HG03097 (cell line): ENCODE results near the gene DNAJC7.

Experiments used
- ATAC-seq: cut with Tn5 transposase; IDR thresholded peaks from one replicate; pipeline ENCODE4 v1.9.1; 2021; ENCODE audit not compliant: unreplicated experiment, low FRiP score

DNAJC7 gene, protein sequence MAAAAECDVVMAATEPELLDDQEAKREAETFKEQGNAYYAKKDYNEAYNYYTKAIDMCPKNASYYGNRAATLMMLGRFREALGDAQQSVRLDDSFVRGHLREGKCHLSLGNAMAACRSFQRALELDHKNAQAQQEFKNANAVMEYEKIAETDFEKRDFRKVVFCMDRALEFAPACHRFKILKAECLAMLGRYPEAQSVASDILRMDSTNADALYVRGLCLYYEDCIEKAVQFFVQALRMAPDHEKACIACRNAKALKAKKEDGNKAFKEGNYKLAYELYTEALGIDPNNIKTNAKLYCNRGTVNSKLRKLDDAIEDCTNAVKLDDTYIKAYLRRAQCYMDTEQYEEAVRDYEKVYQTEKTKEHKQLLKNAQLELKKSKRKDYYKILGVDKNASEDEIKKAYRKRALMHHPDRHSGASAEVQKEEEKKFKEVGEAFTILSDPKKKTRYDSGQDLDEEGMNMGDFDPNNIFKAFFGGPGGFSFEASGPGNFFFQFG

DNA sequence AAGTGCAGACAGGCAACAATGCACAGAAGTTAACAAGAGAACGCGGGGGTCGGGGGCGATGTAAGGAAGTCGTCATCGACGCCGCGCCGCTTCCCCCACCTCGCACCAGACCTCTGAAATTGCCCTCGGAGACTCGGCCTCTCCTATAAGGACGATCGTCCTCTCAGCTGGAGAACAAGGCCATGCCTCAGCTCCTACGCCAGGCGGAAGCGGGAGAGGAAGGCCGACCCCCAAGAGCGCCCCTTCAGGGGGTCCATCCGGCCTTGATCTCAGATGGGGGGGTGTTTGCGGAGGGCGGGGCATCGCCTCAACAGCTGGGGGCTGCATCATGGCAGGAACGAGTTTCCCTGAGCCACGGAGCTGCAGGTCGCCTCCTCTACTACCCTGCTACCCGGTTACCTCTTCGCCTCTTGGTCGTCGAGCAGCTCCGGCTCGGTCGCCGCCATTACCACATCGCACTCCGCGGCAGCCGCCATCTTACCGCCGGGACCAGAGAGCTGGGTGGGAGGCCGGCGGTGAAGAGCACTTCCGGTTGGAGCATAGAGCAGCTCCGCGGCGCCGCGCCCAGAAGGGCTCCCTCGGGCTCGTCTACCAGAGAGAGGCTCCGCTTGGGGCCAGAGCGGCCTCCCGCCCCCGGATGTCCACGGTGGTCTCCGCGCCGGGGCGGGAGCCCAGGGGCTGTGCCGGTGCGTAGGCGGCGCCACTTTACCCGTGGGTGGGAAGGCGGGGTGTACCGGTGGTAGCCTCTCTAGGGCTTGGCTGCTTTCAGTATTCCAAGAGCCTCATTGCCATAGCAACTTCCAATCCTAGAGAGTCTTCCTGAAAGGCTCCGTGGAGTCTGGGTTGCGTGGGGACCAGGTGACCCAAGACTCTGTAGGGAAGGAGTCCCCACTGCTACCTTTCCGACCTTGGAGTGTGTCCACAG, at the start of gene DNAJC7:
DNAJC7 (minus strand) TSS at position 499 of the 925 bp plus-strand sequence; CDS start at position 476, 23 bp downstream.
- peak; percentile 78 for ATAC-seq

DNA sequence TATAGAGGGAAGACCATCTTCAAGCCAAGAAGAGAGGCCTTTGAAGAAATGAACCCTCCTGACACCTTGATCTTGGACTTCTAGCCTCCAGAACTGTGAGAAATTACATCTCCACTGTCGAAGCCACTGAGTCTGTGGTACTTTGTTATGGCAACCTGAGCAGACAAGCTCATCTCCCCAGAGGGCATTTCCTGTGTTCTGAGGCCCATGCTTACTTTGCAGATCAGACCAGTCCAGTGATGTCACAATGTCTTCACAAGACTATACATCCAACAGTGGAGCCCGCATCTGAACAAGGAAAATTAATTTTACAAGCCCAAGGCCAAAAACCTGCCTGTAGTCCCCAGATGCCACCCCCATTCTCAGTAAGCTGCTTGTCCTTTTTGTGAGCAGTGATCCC, 48.0 kb upstream of the DNAJC7 start:
- ATAC-seq = no peak

DNA sequence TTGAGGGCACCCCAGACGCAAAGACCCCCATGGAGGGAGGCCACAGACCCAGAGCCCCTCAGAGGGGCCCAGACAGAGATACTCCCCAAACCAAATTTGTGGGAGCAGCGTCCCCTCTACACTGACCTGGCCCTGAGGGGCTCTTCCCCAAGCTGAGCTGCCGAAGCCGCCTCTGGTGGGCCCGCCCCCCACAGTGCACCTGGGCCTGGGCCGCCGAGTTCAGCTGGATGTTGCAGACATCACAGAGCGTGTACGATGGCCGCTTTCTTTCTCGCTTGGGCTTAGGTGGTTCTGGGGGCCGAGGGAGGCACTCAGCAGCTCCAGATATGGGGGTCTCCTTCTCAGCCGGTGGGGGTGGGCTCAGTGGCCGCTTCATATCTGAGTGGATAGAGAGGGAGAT, 45.4 kb upstream of the DNAJC7 start:
- ATAC-seq = no peak

DNA sequence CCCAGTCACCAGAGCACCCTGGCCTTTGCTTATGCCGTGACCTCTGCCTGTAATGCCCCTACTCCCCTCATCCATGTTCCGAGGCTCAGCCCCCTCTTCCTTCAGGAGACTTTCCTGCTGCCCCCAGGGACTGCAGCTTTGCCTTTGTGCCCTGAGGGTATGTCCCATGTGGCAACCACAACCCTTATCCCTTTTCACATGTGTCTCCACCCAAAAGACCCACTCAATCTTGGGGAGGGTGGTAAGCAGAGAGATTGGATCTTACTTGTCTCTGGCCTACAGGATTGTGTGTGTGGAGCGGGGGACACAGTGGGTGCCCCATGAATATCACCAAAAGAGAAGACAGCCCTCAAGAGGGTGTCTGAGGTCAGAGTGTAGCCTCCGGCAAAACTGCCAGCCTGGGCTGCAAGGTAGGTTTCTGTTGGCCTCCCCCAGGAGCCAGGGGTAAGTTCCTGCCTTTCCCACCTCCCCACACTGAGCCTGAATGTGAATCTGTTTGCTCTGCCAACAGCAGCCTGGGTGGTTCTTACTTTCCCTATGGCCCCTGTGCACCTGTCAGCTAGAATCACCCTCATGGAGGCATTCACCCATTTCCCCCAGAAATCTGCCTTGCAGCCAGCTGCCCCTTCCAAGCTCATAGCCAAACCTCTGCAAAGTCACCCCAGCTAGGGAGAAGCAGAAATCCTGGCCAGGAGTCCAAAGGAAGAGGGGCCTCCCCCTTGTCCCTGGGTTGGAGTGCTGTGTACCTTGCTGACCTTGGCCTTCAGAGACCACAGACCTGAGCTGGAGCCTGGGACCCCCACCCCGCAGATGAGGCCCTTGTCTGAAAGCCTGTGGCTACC, 44.6 kb upstream of the DNAJC7 start:
- ATAC-seq = no peak

DNA sequence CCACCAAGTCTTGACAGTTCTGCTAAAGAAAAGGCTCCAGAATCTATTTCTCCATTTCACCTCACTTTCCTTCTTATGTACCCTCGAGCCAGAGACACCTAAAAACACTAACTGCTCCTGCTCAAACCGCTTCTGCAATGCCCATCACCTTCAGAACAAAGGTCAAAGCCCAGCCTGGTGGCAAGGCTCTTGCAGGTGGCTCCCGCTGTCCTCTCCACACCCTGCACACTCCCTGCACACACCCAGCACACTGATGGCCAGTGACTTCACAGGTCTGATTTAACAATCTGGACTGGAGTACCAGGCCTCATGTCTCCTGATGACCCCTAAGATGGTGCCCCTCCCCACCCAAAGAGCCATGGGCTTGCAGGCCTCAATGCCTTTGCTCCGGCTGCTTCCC, 43.0 kb upstream of the DNAJC7 start:
- ATAC-seq = no peak

DNA sequence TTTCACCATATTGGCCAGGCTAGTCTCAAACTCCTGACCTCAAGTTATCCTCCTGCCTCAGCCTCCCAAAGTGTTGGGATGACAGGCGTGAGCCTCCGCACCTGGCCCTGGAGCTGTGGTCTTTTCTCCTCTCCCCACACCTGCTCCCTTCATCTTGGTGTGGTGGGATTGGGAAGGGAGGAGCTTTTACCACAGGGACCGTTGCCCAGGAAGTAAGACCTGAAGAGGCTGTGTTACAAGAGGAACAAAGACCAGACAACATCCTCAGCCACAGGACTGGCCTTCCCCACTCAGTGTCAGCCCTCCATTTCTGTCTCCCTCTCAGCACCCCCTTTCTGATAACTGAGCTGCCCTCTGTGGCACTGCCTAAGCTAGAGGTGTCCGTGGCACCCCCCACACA, 42.6 kb upstream of the DNAJC7 start:
- ATAC-seq = no peak

DNA sequence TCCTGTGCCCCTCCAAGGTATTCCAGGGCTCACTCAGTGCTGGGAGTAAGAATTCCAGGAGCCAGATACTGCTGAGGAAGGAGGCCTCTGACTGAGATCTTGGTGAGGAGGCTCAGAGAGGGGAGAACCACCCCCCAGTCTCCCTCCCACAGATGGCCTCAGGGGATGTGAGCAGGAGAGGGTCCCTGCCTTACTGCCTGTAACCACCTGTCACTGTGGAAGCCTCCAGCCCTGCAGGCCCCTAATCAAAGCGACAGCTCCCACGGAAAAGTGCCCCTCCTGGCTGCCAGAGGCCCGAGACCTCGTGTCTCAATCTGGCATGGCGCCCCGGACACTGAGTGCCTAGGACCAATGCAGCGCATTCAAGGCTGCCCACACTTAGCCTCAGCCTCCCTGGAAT, 40.8 kb upstream of the DNAJC7 start:
- no peak for ATAC-seq

DNA sequence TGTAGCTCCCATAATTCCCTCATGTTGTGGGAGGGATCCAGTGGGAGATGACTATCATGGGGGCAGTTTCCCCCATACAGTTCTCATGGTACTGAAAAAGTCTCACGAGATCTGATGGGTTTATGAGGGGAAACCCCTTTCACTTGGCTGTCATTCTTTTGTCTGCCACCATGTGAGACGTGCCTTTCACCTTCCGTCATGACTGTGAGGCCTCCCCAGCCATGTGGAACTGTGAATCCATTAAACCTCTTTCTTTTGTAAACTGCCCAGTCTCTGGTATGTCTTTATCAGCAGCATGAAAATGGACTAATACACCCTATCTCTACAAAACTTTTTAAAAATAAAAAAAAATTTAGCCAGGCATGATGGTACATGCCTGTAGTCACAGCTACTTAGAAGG, 39.4 kb upstream of the DNAJC7 start:
- ATAC-seq = no peak

DNA sequence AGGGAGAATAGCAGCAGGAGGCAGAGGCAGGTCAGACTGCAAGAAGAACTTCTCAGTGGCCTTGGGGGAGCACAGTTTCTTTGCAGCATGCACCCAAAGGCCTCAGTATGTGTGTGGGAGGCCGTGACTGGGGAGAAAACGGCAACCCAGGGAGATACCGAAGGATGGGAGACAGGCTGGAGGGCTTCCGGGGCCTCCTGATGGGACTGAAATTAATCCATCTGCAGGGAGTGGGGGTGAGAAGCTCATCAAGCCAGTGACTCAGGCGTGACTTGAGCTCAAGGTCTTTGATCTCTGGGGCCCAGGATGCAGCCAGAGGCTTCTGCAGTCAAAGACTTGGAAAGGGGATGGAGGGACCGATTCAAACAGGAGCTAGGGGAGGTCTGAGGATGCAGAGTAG, 38.3 kb upstream of the DNAJC7 start:
- no peak for ATAC-seq

DNA sequence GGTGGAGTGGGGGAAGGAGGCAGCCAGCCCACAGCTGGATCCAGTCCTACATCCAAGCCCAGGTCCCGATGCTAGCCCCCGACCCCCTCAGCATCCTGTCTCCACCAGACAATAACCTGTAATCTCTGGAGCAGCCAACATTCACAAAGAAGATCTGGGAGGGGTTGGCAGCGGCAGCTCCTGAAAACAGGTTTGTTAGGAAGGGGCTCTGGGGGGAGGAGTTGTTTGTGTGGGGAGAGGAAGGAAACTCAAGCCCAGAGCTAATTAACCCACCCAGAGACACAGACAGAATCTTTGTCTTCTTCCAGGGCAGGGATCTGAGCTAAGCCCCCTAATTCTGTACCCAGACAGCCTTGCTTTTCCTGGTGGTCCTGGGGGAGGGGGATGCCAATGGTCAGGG, 37.8 kb upstream of the DNAJC7 start:
- no peak for ATAC-seq

DNA sequence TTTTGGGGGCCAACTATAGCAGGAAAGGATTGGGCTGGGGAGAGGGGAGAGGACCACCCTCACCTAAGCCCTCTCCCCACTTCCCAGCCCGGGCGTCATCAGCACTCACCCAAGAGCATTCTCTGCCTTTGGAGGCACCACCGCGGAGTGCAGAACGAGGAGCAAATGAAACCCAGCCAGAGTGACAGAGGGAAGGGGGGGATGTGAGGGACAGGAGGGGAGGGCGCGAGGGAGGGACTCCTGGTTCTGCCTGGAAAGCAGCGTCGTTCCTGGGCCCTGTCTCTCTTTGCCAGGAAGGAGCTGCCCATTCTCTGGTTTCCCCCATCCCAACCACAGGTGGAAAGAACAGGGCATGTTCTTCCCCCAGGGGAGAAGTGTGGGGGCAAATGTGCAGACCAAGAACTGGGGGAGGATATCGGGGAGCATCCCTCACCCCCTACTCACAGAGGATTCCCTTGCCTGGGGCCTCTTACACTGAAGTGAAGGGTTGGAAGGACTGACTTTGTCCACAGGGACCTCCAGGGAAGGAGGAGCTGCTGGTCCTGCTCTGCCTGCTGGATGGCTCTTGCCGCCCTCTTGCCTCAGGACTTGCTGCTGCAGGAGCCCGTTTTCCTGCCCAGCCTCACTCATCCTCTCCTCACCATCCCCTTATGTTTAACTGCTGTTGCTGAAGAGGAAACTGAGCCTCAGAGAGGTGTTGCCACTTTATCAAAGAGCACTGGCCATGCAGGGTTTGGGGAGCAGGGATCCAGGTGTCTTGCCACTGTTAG, 36.7 kb upstream of the DNAJC7 start:
- no peak for ATAC-seq

DNA sequence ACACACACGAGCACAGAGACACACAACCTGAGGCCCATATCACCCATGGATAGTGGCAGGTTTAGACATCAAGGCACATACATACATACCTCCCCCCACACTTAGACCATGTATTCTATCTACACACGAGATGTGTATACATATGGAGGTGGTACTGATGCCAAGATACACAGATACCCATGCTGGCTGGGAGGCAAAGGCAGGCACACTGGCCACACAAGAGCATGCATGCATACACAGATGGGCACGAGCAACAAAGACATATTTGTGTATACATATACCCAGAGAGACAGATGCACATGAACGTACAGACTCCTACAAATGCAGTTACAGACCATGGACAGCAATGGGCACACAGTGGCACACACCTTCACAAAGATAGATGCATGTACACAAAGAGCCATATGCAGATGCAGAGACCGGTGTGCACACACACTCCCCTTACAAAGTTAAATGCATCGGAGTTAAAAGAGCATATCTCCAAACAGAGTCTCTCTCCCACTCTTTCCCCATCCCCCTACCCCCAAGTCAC, 35.2 kb upstream of the DNAJC7 start:
- no peak for ATAC-seq

DNA sequence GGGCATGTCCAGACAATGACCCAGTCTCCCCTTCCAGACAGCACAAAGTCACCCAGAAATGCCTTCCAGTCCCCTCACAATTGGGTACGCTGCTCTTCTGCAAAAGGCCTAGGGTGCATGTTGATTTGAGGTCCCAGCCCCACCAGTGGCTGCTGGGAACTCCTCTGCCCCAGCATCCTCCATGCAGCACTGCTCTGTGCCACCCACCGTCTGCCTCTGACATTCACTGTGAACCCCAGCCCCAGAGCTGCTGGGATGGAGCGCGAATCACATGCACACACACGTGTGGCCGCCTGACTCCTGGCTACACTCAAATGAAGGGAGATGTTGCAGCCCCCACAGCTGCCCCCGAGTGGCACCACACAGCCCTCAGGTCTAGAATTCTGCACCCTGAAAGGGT, 34.4 kb upstream of the DNAJC7 start:
- ATAC-seq = no peak

DNA sequence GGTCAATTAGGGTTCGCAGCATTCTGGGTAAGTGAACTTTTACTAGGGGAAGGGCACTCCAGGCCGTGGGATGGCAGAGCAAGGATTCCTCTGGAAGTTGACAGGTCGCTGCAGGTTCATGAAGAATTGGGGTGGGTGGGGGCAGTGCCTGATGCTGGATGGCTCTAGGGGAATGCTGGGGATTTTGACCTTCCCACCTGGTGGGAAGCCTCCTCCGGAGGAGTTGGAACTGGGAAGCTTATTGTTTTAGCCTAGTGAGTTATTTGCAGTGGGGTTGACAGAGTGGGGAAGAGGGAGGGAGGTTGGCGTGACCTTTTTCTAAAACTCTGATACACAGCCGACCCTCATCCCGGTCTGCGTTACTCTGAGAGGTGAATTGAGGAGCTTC, 33.8 kb upstream of the DNAJC7 start:
- ATAC-seq = no peak

DNA sequence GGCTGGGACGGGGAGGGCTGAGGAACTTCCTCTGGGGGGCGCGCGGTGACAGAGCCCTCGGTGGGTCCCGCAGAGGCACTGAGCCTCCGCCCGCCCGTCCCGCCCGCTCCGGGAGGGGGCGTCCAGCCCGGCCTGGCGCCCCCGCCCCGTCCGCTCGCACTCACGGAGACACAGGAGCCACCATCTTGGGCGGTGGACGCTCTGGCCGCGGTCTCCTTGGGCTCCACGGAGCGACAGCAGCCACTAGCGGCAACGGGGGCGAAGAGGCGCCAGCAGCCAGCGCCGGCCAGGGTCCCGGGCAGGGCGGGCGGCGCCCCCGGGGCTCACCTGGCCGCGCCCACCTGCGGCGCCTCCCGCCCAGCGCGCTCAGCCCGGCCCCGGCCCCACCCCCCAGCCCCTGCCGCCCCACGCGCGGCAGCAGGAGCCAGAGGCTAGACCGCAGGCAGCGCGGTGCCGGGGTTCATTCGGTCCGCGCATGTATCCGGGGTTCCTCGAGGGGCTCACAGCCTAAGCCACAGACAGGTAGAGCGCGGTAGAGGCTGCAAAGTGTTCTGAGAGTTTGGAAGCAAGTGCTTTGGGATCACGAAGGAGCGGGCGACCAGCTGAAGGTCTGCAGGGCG, 33.3 kb upstream of the DNAJC7 start, which contains the start of gene C17orf113:
C17orf113 (minus strand) TSS at position 209 of the 620 bp plus-strand sequence. CDS start 7,225 bp downstream, outside the sequence.
- ATAC-seq = no peak

DNA sequence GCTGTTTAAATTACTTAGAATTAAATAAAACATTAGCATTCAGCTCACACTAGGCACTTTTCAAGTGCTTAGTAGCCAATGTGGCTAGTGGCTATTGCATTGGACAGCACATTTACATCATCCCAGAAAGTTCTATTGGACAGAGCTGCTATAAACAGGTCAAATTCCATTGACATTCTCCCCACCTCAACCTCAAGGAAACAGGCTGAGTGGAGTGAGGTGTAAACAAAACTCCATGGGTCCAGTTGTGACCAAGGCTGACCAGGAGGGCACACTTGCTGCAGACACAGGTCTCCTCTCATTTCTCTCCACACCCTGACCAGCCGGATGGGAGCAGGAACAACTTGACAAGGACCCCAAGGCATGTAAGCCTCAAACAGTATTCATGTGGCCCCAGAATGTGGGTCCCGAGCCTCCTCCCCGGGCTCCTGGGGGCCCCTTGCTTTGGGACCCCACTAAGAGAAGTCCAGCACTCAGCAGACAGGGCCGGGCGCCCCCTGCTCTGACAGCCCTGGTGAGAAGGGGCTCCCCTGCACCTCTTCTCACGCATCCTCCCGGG, 32.7 kb upstream of the DNAJC7 start:
- ATAC-seq = no peak

DNA sequence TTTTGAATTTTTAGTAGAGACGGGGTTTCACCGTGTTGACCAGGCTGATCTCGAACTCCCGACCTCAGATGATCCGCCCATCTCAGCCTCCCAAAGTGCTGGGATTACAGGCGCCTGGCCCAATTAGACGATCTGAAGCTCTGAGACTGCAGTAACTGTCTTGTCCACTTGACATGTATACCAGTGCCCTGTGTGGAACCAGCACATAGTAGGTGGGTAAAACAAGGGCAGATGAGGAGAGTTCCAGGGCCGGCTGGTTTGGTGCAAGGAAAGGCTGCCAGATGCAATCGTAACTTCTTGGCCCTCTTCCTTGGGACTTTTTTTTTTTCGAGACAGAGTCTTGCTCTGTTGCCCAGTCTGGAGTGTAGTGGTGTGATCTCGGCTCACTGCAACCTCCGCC, 30.1 kb upstream of the DNAJC7 start:
- ATAC-seq = no peak

DNA sequence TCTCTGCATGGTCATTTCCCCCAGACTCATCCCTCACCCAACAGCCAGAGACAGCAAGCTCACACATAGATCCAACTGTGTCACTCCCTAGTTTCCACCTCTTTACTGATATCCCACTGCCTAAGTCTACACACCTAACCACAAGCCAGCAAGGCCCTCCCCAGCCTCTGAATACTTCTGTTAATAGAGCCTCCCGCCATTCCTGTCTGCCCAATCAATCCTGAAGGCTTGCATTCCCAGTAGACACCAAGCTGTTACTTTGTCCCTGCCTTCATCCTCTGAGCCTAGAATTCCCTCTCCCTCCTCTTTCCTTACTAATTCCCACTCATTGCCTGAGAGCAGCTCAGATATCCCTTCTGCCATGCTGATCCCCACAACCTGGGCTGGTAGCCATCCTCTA, 28.5 kb upstream of the DNAJC7 start:
- ATAC-seq = no peak
